HG03565 (cell line): ENCODE measurements around the gene JPT2.
"Not testable (repeated sequence)": the region's sequence is repeated elsewhere in the genome, so short reads cannot be mapped to it uniquely, and the experiment has no call there.

ENCODE experiments used
- ATAC-seq: cut with Tn5 transposase; IDR thresholded peaks from one replicate; pipeline ENCODE4 v1.9.1; 2021; ENCODE audit warnings: mild to moderate bottlenecking, moderate library complexity; ENCODE audit not compliant: unreplicated experiment

The JPT2 gene

GRCh38 chr16:1727651-1728624, 49.9 kb downstream of the JPT2 start:
- no peak for ATAC-seq

- no peak for ATAC-seq
These were observed 50.9 kb downstream of the JPT2 start for GRCh38 chr16:1729026-1729425.

- ATAC-seq, result no peak
These were observed 51.4 kb downstream of the JPT2 start for GRCh38 chr16:1729445-1729844.

- ATAC-seq, result no peak
These were observed 53.0 kb downstream of the JPT2 start for GRCh38 chr16:1731073-1731472.

GRCh38 chr16:1731603-1732002, 53.5 kb downstream of the JPT2 start:
- ATAC-seq, result no peak

- no peak for ATAC-seq
These were observed 54.0 kb downstream of the JPT2 start for GRCh38 chr16:1732071-1732470.

GRCh38 chr16:1732551-1732987, 54.5 kb downstream of the JPT2 start:
- ATAC-seq, result not testable (repeated sequence)

GRCh38 chr16:1734123-1734522, 56.0 kb downstream of the JPT2 start:
- ATAC-seq, result no peak

GRCh38 chr16:1734816-1735215, 56.7 kb downstream of the JPT2 start:
- no peak for ATAC-seq

GRCh38 chr16:1740234-1740633, 62.2 kb downstream of the JPT2 start:
- ATAC-seq, result no peak

- ATAC-seq, result no peak
These were observed 62.9 kb downstream of the JPT2 start for GRCh38 chr16:1740781-1741490.

GRCh38 chr16:1741553-1742165, 63.6 kb downstream of the JPT2 start:
- ATAC-seq, result no peak

- no peak for ATAC-seq
These were observed 65.6 kb downstream of the JPT2 start for GRCh38 chr16:1743376-1744337.

GRCh38 chr16:1744338-1744840, 66.3 kb downstream of the JPT2 start:
- no peak for ATAC-seq

- ATAC-seq, result no peak
These were observed 67.3 kb downstream of the JPT2 start for GRCh38 chr16:1745181-1745899.

GRCh38 chr16:1745900-1746692, 68.0 kb downstream of the JPT2 start:
- ATAC-seq, result no peak

GRCh38 chr16:1746693-1747195, 68.7 kb downstream of the JPT2 start:
- ATAC-seq, result no peak

GRCh38 chr16:1747934-1748333, 69.9 kb downstream of the JPT2 start:
- no peak for ATAC-seq
